Measurements from ENCODE around the gene TCF23.
"Not testable (repeated sequence)": the region's sequence is repeated elsewhere in the genome, so short reads cannot be mapped to it uniquely, and the experiment has no call there.

The TCF23 gene

GRCh38 chr2:27185331-27186026, 36.7 kb downstream of the TCF23 start:
- H3K4me3 Mint-ChIP-seq = no peak overlapping the region
- H3K36me3 Mint-ChIP-seq (ENCODE audit: low read depth) = no peaks in the 10 kb centered on the region
- no peak for TF ChIP-seq CTCF (IDR thresholded peaks at IDR 0.05; ENCODE audit: unreplicated experiment in 3 of 3)
- peaks cover 15% of the 10 kb centered on the region for H3K27me3 Mint-ChIP-seq (ENCODE audit: low read depth)
- H3K4me1 Mint-ChIP-seq = no peaks in the 10 kb centered on the region
- no peaks in the 10 kb centered on the region for H3K9me3 Mint-ChIP-seq
- H3K27ac Mint-ChIP-seq = no peak overlapping the region

DNA sequence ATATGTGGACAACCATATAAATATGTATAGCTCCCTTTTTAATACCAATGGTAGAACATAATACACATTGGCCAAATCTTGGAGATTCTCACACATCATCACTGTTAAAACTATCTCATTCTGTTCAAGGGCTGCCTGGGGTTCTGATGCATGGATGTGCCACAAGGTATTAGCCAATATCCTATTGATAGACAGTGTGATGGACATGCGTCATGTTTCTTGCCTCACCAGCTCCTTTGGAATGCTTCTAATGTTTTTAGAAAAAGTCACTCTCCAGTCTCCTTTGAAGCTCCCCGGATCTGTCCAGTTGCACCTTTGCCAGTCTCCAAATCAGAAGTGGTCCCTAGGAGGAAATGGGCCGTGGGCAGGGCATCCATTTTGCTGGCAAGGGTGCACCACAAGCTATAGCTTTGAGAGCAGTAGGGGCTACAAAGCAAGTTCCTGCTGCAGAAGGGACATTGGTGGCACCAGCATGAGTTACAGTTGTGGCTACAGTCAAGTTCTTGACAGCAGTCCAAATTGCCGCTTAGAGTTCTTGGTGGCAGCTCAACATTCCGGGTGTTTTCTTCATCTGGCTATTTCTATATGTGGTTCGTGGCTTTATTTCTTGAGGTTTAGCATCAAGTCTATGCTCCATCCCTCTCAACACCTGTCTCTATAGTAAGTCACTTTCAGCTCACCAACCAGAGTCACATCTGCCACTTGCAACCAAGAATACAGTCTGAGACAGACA, 38.0 kb downstream of the TCF23 start:
- H3K9me3 Mint-ChIP-seq = no peaks in the 10 kb centered on the region
- H3K27ac Mint-ChIP-seq = no peak overlapping the region
- no peak overlapping the region for H3K4me3 Mint-ChIP-seq
- no peak for TF ChIP-seq CTCF (IDR thresholded peaks at IDR 0.05; ENCODE audit: unreplicated experiment in 3 of 3)
- H3K36me3 Mint-ChIP-seq (ENCODE audit: low read depth) = no peaks in the 10 kb centered on the region
- no peaks in the 10 kb centered on the region for H3K4me1 Mint-ChIP-seq
- peaks cover 3% of the 10 kb centered on the region for H3K27me3 Mint-ChIP-seq (ENCODE audit: low read depth)

- Mint-ChIP-seq H3K36me3 (ENCODE audit: low read depth) (no peaks in the 10 kb centered on the region), H3K9me3 (no peaks in the 10 kb centered on the region), H3K4me3 (no peak overlapping the region), H3K4me1 (no peaks in the 10 kb centered on the region), H3K27me3 (ENCODE audit: low read depth) (peaks cover 3% of the 10 kb centered on the region), H3K27ac (no peak overlapping the region)
- no peak for TF ChIP-seq CTCF (IDR thresholded peaks at IDR 0.05; ENCODE audit: unreplicated experiment in 3 of 3)
These were observed 41.2 kb downstream of the TCF23 start for GRCh38 chr2:27189989-27190388.

- H3K36me3 Mint-ChIP-seq (ENCODE audit: low read depth) = no peaks in the 10 kb centered on the region
- no peaks in the 10 kb centered on the region for H3K9me3 Mint-ChIP-seq
- peaks cover 3% of the 10 kb centered on the region for H3K27me3 Mint-ChIP-seq (ENCODE audit: low read depth)
- no peaks in the 10 kb centered on the region for H3K4me1 Mint-ChIP-seq
- no peak overlapping the region for H3K4me3 Mint-ChIP-seq
- no peak overlapping the region for H3K27ac Mint-ChIP-seq
- TF ChIP-seq CTCF (IDR thresholded peaks at IDR 0.05; ENCODE audit: unreplicated experiment in 3 of 3) = peak; percentile 68 to 77 (median 74)
These were observed 42.4 kb downstream of the TCF23 start for GRCh38 chr2:27191070-27191829.

- Mint-ChIP-seq H3K4me1 (no peaks in the 10 kb centered on the region), H3K4me3 (no peak overlapping the region), H3K9me3 (no peaks in the 10 kb centered on the region), H3K27ac (no peak overlapping the region), H3K27me3 (ENCODE audit: low read depth) (no peaks in the 10 kb centered on the region), H3K36me3 (ENCODE audit: low read depth) (peaks cover 3% of the 10 kb centered on the region)
- TF ChIP-seq CTCF (IDR thresholded peaks at IDR 0.05; ENCODE audit: unreplicated experiment in 3 of 3) = no peak
These were observed 45.9 kb downstream of the TCF23 start for GRCh38 chr2:27194538-27195354.

GRCh38 chr2:27195799-27196198, 47.0 kb downstream of the TCF23 start:
- H3K27me3 Mint-ChIP-seq (ENCODE audit: low read depth); H3K4me3 Mint-ChIP-seq; H3K4me1 Mint-ChIP-seq; H3K27ac Mint-ChIP-seq; H3K36me3 Mint-ChIP-seq (ENCODE audit: low read depth); H3K9me3 Mint-ChIP-seq: not testable (repeated sequence)

DNA sequence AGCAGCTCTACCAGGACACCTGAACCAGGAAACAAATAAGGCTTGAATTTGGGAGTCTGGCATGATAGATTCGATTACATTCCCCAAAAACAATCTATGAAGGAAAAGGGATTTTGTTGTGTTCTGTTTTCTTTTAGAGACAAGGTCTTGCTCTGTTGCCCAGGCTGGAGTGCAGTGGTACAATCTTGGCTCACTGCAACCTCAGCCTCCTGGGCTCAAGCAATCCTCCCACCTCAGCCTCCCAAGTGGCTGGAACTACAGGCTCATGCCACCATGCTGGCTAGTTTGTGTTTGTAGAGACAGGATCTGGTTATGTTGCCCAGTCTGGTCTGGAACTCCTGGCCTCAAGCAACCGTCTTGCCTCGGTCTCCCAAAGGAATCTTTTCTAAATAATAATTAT, 49.3 kb downstream of the TCF23 start:
- H3K4me3 Mint-ChIP-seq; H3K27me3 Mint-ChIP-seq (ENCODE audit: low read depth); H3K4me1 Mint-ChIP-seq; H3K9me3 Mint-ChIP-seq; H3K27ac Mint-ChIP-seq; H3K36me3 Mint-ChIP-seq (ENCODE audit: low read depth): not testable (repeated sequence)

All from nephron (organoid).